PC-3 (cell line): ENCODE measurements around the gene SOX5.

Experiments
- CTCF ChIP-seq: fragments of 300-600 bp; sonication (generic); conservative IDR thresholded peaks from 2 replicates; pipeline ENCODE4 v1.5.1; 2017; ENCODE audit warnings: antibody characterized with exemption, low read depth, mild to moderate bottlenecking, low read length
- EZH2 ChIP-seq: fragments of 300-600 bp; sonication (generic); IDR thresholded peaks from one replicate; pipeline ENCODE4 v1.6.1; 2017; ENCODE audit warnings: antibody characterized with exemption, mild to moderate bottlenecking, low read length; ENCODE audit not compliant: unreplicated experiment
- EZH2phosphoT487 ChIP-seq: fragments of 300-600 bp; sonication (generic); IDR thresholded peaks from 2 replicates; pipeline ENCODE4 v1.6.1; 2018; ENCODE audit warnings: mild to moderate bottlenecking, antibody characterized with exemption, low read length, borderline replicate concordance

GRCh38 chr12:23834076-23834475 is 115.4 kb downstream of the SOX5 start:
- TF ChIP-seq EZH2 (no peak), CTCF (no peak), EZH2phosphoT487 (no peak)
